BE2C (cell line): Measurements from ENCODE around the gene PRTFDC1.

ENCODE experiments used
- DNase-seq: peaks from one replicate; pipeline ENCODE4 v3.0.0-alpha.2; 2020
- H3K27me3 ChIP-seq: fragments of 250-450 bp; sonication (Bioruptor Pico); 2 replicates; pipeline ENCODE4 v1.5.1; 2020; ENCODE audit warnings: mild to moderate bottlenecking
- H3K36me3 ChIP-seq: fragments of 250-450 bp; sonication (Bioruptor Pico); 2 replicates; pipeline ENCODE4 v1.5.1; 2020; ENCODE audit warnings: mild to moderate bottlenecking
- H3K4me1 ChIP-seq: fragments of 250-450 bp; sonication (Bioruptor Pico); 2 replicates; pipeline ENCODE4 v1.5.1; 2020
- H3K4me3 ChIP-seq: 2 replicates; pipeline ENCODE4 v1.5.1; 2011; ENCODE audit warnings: low read depth, low read length
- H3K9me3 ChIP-seq: fragments of 250-450 bp; sonication (Bioruptor Pico); 2 replicates; pipeline ENCODE4 v1.5.1; 2020
- TF ChIP-seq, protein P1 (sequence below): IDR thresholded peaks from 2 replicates; pipeline ENCODE4 v1.5.1; 2012; ENCODE audit warnings: mild to moderate bottlenecking, low read depth, low read length

Gene PRTFDC1

DNA sequence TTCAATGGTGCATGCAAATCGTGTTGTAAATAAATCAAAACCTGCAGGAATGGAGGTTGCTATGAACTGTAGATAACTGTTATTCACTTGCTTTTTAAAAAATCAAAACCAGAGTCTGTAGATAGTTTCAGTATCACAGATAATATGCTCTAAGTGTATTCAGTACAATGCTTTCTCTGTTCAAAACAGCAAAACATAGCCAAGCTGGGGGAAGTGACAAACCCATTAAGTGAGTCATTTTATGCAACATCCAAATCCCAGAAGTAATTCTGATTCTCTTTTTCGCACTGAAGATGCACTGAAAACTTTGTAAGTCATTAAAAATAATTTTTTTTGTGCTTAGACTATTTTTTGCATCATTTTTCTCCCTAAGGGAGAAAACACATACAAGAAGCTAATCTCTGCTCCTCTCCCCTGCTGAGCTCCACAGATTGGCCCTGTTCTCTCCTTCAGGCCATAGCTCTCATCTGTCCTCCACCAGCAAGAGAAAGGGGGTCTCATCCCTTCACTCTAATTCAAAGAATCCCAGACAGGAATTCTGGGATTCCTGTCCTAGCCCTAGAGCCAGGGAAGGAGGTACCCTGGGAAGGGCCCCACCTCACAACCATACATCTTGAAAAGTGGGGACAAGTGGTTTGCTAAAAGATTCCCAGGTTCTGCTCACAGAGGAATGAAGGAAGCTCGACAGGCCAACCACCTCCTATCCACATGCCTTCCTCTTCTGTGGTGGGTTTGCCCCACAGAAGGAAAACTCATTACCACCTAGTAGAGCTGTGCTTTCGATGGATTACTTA is 4.9 kb downstream of the PRTFDC1 start:
- Histone ChIP-seq H3K4me1 (peaks cover 6% of the 10 kb centered on the region; the same call in 1 of the 2 replicates), H3K4me3 (no peak overlapping the region), H3K36me3 (no peaks in the 10 kb centered on the region), H3K9me3 (no peaks in the 10 kb centered on the region), H3K27me3 (no peaks in the 10 kb centered on the region)
- no peak for DNase-seq
- TF ChIP-seq, protein P1, sequence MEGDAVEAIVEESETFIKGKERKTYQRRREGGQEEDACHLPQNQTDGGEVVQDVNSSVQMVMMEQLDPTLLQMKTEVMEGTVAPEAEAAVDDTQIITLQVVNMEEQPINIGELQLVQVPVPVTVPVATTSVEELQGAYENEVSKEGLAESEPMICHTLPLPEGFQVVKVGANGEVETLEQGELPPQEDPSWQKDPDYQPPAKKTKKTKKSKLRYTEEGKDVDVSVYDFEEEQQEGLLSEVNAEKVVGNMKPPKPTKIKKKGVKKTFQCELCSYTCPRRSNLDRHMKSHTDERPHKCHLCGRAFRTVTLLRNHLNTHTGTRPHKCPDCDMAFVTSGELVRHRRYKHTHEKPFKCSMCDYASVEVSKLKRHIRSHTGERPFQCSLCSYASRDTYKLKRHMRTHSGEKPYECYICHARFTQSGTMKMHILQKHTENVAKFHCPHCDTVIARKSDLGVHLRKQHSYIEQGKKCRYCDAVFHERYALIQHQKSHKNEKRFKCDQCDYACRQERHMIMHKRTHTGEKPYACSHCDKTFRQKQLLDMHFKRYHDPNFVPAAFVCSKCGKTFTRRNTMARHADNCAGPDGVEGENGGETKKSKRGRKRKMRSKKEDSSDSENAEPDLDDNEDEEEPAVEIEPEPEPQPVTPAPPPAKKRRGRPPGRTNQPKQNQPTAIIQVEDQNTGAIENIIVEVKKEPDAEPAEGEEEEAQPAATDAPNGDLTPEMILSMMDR, result no peak

DNA sequence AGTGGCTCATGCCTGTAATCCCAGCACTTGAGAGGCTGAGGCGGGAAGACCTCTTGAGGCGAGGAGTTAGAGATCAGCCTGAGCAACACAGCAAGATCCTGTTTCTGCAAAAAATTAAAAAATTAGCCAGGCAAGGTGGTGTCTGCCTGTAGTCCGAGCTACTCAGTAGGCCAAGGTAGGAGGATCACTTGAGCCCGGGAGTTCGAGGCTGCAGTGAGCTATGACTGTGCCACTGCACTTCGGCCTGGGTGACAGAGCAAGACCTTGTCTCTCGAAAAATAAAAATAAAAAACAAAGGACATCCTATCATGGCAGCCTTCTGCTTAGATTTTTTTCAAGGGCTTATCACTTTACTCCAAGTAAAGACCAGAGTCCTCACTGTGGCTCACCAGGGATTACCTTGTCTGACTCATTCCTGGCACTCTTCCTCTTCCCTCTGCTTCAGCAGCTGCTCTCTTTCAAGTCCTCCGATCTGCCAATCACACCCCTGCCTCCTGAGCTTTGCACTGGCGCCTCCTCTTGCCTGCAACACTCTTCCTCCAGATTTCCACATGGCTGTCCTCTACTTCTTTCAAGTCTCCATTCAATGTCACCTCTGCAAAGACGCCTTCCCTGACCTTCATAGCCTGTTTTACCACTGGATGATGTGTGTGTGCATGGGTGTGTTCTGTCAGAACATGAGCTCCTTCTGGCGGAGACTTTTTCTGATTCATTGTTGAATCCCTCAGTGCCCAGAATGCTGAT is 7.7 kb downstream of the PRTFDC1 start:
- Histone ChIP-seq H3K4me3 (no peak overlapping the region), H3K9me3 (no peaks in the 10 kb centered on the region), H3K27me3 (no peaks in the 10 kb centered on the region), H3K36me3 (no peaks in the 10 kb centered on the region), H3K4me1 (peaks cover 3% of the 10 kb centered on the region; the same call in 1 of the 2 replicates)
- TF ChIP-seq, protein P1, result no peak
- DNase-seq, result peak; percentile 14

DNA sequence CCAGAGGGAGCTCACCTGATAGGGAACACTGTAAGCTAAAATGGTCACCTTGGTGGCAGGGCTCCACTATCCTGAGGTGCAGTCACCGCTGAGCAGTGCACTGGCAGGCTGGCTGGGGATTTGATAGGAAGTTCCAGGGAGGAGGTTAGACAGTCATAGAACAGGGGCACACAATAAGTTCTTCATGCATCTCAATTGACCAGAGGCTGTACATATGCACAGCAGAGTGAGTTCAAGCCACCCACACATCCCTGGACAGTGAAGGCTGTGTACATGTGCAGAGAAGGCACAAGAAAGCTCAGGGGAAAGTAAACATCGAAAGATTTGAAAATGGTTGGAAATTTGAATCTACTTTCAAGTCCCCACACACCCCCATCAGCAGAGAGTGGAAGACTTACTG is 13.9 kb downstream of the PRTFDC1 start:
- DNase-seq, result no peak
- no peaks in the 10 kb centered on the region for H3K27me3 ChIP-seq
- TF ChIP-seq, protein P1, result no peak

DNA sequence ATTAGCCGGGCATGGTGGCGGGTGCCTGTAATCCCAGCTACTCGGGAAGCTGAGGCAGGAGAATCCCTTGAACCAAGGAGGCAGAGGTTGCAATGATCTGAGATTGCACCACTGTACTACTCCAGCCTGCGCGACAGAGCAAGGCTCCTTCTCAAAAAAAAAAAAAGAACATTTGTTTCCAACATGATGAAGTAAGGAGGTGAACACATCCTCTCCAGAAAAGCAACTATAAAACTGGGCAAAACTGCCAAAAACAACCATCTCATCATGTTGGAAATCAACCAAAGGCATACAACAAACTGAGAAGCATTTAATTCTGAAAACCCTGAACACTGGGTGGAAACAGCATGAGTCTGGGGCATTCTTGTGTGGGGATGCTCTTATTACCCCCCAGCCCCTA is 14.3 kb downstream of the PRTFDC1 start:
- TF ChIP-seq, protein P1, result no peak
- no peak overlapping the region for H3K4me3 ChIP-seq
- no peaks in the 10 kb centered on the region for H3K36me3 ChIP-seq
- no peaks in the 10 kb centered on the region for H3K9me3 ChIP-seq
- no peak for DNase-seq
- H3K4me1 ChIP-seq, result no peaks in the 10 kb centered on the region
- no peaks in the 10 kb centered on the region for H3K27me3 ChIP-seq

More for the DNA sequence above, 13.9 kb downstream of the PRTFDC1 start:
- no peaks in the 10 kb centered on the region for H3K36me3 ChIP-seq
- H3K9me3 ChIP-seq, result no peaks in the 10 kb centered on the region
- no peaks in the 10 kb centered on the region for H3K4me1 ChIP-seq
- no peak overlapping the region for H3K4me3 ChIP-seq

DNA sequence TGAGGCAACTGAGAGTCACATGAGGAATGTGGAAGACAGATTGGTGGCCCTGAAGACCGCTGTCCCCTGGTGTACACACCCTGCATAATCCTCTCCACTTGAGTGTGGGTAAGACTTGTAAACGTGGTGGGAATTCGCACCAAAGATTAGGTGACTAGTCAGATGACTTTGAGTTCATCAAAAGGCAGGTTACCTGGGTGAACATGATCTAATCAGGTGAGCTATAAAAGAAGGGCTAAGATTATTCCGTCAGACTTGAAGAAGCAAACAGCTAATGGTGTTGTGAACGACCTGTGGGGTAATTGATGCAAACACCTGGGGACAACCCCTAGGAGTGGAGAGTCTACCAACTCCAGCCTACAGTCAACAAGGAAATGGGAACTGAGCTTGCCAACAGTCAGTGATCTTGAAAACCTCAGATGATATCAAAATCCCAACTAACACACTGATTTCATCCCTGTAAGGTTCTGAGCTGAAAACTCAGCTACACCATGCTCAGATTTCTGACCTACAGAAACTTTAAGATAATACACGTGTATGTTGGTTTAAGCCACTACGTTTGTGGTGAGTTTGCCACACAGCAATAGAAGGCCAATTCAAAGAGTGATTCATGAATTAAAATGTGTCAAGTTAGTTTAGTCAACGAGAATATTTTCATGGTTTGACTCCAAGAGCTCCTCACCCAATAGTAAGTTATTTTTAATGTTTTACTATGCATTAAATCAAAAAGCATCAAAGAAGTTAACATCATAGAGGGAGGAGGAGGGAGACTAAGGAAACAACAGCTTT is 16.7 kb downstream of the PRTFDC1 start:
- Histone ChIP-seq H3K9me3 (no peaks in the 10 kb centered on the region), H3K4me3 (no peak overlapping the region), H3K27me3 (no peaks in the 10 kb centered on the region), H3K36me3 (no peaks in the 10 kb centered on the region), H3K4me1 (no peaks in the 10 kb centered on the region)
- DNase-seq, result no peak
- TF ChIP-seq, protein P1, result no peak
